NT2/D1 (cell line): ENCODE data around the gene LDLRAD4.

Experiments
- DNase-seq: peaks from one replicate; pipeline ENCODE4 v3.0.0-alpha.2; 2011; ENCODE audit warnings: low read depth, low spot score
- H3K27me3 ChIP-seq: 2 replicates; pipeline ENCODE4 v1.6.0; 2011; ENCODE audit warnings: mild to moderate bottlenecking; ENCODE audit not compliant: insufficient read length, insufficient read depth
- H3K36me3 ChIP-seq: 2 replicates; pipeline ENCODE4 v1.6.1; 2011; ENCODE audit warnings: mild to moderate bottlenecking, low read length, mixed read lengths; ENCODE audit not compliant: insufficient read depth, insufficient read length
- H3K4me1 ChIP-seq: 2 replicates; pipeline ENCODE4 v1.5.1; 2011; ENCODE audit not compliant: insufficient read depth, insufficient read length
- H3K4me3 ChIP-seq: 2 replicates; pipeline ENCODE4 v1.5.1; 2011; ENCODE audit warnings: low read depth; ENCODE audit not compliant: insufficient read length
- H3K9ac ChIP-seq: 2 replicates; pipeline ENCODE4 v1.6.0; 2011; ENCODE audit warnings: low read depth; ENCODE audit not compliant: insufficient read length
- H3K9me3 ChIP-seq: 2 replicates; pipeline ENCODE4 v1.5.1; 2011; ENCODE audit warnings: mild to moderate bottlenecking, low read length; ENCODE audit not compliant: insufficient read depth
- SUZ12 ChIP-seq: IDR thresholded peaks from 2 replicates; pipeline ENCODE4 v1.6.1; 2011; ENCODE audit not compliant: insufficient read length, insufficient read depth; ENCODE audit errors: extremely low read depth
- YY1 ChIP-seq: IDR thresholded peaks from 2 replicates; pipeline ENCODE4 v1.6.1; 2011; ENCODE audit not compliant: insufficient read length, insufficient read depth
- ZNF274 ChIP-seq: IDR thresholded peaks from 2 replicates; pipeline ENCODE4 v1.6.1; 2011; ENCODE audit warnings: mild to moderate bottlenecking, low read depth, low read length

LDLRAD4 gene

DNA sequence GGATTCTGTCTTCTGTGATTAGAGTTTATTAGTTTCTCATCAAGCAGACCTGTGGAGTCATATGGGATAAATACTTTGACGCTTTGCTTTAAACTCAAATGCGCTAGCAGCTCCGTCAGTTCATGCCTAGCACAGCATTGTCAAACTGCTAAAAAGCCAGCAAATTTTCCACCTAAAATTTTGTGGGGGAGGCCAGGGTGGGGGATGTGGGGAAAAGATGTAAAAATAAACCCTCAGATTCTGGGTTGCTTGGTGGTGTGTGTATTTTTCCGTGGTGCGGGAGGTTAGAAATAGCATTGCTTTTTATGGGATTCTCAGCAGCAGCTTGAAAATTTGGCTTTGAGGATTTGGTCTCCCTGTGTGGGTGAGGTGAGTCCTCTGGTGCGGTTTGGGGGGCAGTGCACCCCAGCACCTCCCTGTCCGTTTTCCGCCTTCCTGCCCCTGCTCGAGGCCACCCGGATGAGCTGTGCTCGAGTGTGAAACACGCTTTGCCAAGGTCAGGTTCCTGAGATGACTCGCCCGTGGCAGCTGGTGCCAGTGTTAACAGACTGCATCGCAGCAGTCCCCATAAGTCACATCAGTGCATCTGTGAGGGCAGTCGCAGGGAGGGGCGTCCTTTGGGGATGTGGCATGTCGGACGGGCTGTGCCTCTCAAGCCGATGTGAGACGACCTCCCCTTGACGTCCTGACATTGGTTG lies 65.9 kb downstream of the LDLRAD4 start:
- no peaks in the 10 kb centered on the region for H3K27me3 ChIP-seq
- peaks cover 9% of the 10 kb centered on the region; the same call in 1 of the 2 replicates for H3K9me3 ChIP-seq
- TF ChIP-seq YY1 (no peak), SUZ12 (no peak), ZNF274 (no peak)
- no peaks in the 10 kb centered on the region for H3K4me1 ChIP-seq
- H3K9ac ChIP-seq = no peak overlapping the region
- no peaks in the 10 kb centered on the region for H3K36me3 ChIP-seq
- H3K4me3 ChIP-seq = no peak overlapping the region
- DNase-seq = no peak

DNA sequence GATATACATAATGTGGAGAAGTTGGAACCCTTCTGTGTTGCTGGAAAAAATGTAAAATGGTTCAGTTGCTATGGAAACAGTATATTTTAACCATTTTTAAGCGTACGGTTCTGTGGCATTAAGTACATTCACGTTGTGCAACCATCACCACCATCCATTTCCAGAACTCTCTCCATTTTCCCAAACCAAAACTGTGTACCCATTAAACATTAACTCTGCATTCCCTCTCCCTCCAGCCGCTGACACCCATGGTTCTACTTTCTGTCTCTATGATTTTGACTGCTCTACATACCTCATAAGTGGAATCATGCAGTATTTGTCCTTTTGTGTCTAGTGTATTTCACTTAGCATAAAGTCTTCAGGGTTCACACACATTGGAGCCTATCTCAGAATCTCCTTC lies 67.3 kb downstream of the LDLRAD4 start:
- no peaks in the 10 kb centered on the region for H3K36me3 ChIP-seq
- no peaks in the 10 kb centered on the region for H3K27me3 ChIP-seq
- no peak overlapping the region for H3K9ac ChIP-seq
- H3K4me1 ChIP-seq = no peaks in the 10 kb centered on the region
- no peak for DNase-seq
- TF ChIP-seq ZNF274 (no peak), YY1 (no peak), SUZ12 (no peak)
- H3K9me3 ChIP-seq = peaks cover 9% of the 10 kb centered on the region; the same call in 1 of the 2 replicates
- no peak overlapping the region for H3K4me3 ChIP-seq

DNA sequence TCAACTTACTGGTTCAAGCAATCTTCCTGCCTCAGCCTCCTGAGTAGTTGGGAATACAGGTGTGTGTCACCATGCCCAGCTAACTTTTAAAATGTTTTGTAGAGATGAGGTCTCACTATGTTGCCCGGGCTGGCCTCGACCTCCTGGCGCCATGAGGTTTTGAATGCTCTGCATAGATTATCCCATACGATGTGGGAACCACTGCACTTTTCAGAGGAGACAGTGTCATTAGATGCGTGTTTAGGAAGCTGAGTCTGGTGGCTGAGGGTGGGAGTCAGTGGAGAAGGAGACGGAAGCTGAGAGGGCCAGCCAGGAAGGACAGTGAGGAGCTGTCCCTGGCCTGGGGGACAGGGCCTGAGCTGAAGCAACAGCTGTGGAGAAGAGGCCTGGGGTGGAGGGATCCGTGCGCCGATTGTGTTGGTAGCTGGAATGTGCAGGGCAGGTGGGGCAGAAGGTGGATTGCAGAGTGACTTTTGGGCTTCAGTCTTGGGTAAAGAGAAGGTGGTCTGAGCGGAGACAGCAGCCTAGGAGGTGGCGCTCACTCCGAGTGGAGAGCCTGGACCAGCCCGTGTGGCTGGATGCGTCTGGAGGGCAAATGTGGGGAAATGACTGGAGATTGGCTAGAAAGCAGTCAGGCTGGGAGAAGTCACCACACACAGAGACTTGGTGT lies 68.0 kb downstream of the LDLRAD4 start:
- H3K4me1 ChIP-seq = no peaks in the 10 kb centered on the region
- no peaks in the 10 kb centered on the region for H3K27me3 ChIP-seq
- DNase-seq = no peak
- no peak overlapping the region for H3K4me3 ChIP-seq
- no peaks in the 10 kb centered on the region for H3K36me3 ChIP-seq
- peaks cover 9% of the 10 kb centered on the region; the same call in 1 of the 2 replicates for H3K9me3 ChIP-seq
- TF ChIP-seq ZNF274 (no peak), SUZ12 (no peak), YY1 (no peak)
- H3K9ac ChIP-seq = no peak overlapping the region

DNA sequence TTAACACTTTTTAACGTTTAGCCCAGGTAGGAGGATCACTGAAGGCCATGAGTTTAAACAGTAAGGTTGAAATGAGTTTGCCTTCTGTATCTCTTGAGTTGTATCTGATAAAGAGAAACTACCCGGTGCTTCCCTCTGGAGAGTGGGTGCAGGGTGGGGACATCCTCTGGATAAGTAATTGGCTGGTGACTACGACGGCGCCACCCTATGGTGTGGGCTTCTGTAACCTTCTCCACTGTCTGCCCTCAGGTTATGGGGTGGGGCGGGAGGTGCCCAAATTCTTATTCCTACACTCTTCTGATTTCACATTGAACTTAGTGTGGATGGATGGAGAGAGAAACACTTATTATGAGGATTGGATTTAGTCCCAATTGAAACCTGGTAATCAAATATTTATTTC lies 68.8 kb downstream of the LDLRAD4 start:
- H3K4me3 ChIP-seq = no peak overlapping the region
- no peaks in the 10 kb centered on the region for H3K4me1 ChIP-seq
- H3K9me3 ChIP-seq = peaks cover 5% of the 10 kb centered on the region; the same call in 1 of the 2 replicates
- H3K9ac ChIP-seq = no peak overlapping the region
- no peak for TF ChIP-seq ZNF274
- TF ChIP-seq YY1 = no peak
- TF ChIP-seq SUZ12 = no peak
- H3K36me3 ChIP-seq = no peaks in the 10 kb centered on the region
- H3K27me3 ChIP-seq = no peaks in the 10 kb centered on the region
- no peak for DNase-seq

DNA sequence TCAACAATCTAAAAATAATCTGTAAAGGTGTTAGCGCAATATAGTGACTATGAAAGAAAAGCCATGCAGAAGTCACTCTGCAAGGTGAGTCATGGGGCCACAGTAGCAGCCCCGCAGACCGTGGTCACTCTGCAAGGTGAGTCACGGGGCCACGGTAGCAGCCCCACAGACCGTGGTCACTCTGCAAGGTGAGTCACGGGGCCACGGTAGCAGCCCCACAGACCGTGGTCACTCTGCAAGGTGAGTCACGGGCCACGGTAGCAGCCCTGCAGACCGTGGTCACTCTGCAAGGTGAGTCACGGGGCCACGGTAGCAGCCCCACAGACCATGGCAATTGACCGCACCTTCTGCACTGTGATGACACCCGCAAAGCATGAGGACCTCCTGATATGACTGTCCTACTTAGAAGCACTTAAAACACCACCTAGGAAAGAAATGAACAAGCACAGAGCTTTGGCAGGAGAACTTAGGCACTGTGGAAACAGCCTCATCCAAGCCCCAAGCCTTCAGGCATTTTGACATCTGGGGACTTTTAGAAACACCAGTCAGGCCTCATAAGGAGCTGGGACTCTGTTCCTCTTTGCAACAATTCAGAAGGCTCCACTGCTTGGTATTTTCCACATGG lies 70.1 kb downstream of the LDLRAD4 start:
- TF ChIP-seq YY1 (no peak), SUZ12 (no peak), ZNF274 (no peak)
- Histone ChIP-seq H3K27me3 (no peaks in the 10 kb centered on the region), H3K9me3 (no peaks in the 10 kb centered on the region), H3K4me1 (no peaks in the 10 kb centered on the region), H3K4me3 (no peak overlapping the region), H3K36me3 (no peaks in the 10 kb centered on the region), H3K9ac (no peak overlapping the region)
- DNase-seq = no peak

DNA sequence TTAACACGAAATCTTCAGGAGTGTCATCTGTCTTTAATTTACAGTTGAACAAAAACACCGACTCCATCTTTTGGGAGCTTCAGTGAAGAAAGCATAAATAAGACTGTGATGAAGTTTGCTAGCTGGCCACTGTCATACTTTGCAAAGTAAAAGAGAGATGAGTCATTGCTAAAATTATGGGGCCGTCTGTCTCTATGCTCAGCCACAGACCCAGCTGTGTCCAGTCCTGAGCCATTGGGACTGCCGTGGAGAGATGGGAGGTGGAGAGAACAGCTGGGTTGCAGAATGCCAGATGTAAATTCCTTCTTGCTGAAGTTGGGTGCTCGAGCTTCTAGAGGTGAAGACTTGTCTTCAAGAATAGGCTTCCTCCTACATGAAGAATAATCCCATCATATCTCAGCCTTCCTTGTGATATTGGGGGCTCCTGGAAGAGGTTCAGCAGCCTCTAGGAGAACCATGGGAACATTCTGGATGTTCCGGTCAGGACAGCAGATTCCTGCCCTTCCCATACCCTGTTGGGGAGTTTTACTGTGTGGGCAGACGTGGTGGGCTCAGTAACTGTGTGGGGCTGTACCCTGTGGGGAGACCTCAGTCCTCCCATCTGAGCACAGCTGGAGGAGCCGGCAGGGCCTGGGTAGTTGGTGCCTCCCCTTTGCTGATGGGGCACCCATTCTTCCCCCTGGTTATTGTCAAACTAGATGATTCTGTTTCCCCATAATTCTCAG lies 71.1 kb downstream of the LDLRAD4 start:
- no peak overlapping the region for H3K9ac ChIP-seq
- H3K36me3 ChIP-seq = no peaks in the 10 kb centered on the region
- TF ChIP-seq YY1 (no peak), SUZ12 (no peak), ZNF274 (no peak)
- DNase-seq = no peak
- no peak overlapping the region for H3K4me3 ChIP-seq
- no peaks in the 10 kb centered on the region for H3K9me3 ChIP-seq
- H3K4me1 ChIP-seq = no peaks in the 10 kb centered on the region
- H3K27me3 ChIP-seq = no peaks in the 10 kb centered on the region
